Left ventricle myocardium inferior (tissue), 1 donor: Measurements from ENCODE around the gene B2M. TPM values are rescaled to one million over a fixed set of nuclear protein-coding genes. Genes with fewer than 3 reads are reported as not detected.

Source experiments
- DNase-seq: peaks from one replicate; pipeline ENCODE4 v3.0.0-alpha.2; 2020
- H3K27ac ChIP-seq: fragments of 200-600 bp; replicated peaks from 2 replicates; pipeline ENCODE4 v1.8.0; 2021
- H3K27me3 ChIP-seq: fragments of 200-600 bp; 2 replicates; pipeline ENCODE4 v1.8.0; 2021; ENCODE audit warnings: low read depth
- H3K36me3 ChIP-seq: fragments of 200-600 bp; 2 replicates; pipeline ENCODE4 v1.8.0; 2021
- H3K4me1 ChIP-seq: fragments of 200-600 bp; 2 replicates; pipeline ENCODE4 v1.8.0; 2021
- H3K4me3 ChIP-seq: fragments of 200-600 bp; 2 replicates; pipeline ENCODE4 v1.8.0; 2021; ENCODE audit warnings: mild to moderate bottlenecking, moderate library complexity
- H3K9me3 ChIP-seq: fragments of 200-600 bp; replicated peaks from 2 replicates; pipeline ENCODE4 v1.8.0; 2021
- CTCF ChIP-seq: fragments of 200-600 bp; IDR thresholded peaks from 2 replicates; pipeline ENCODE4 v1.8.0; 2021; ENCODE audit warnings: antibody characterized with exemption, mild to moderate bottlenecking, borderline replicate concordance
- intact Hi-C: fragments of 100-400 bp; cut with micrococcal nuclease; formaldehyde crosslinking; loops from one replicate; pipeline ENCODE4 v1.11.0; 2022
- total RNA-seq: library from RNA; stranded (reverse); fragmentation: NEBNext Ultra II Directional; extraction: Animal tissue kit (Norgen Biotek cat#: 25700); gene quantifications from one replicate; pipeline ENCODE4 v1.2.1, GENCODE V29; 2021
- donor health status: DM: no; HTN: yes; CAD: no; lungs with severe emphysema.

B2M gene
- total RNA-seq, 1 donor from 2014 or later, result 1,128 TPM

- DNase-seq, result no peak
- no peak for TF ChIP-seq CTCF
- Histone ChIP-seq H3K27ac (no peak overlapping the region), H3K9me3 (peaks cover 12% of the 10 kb centered on the region), H3K27me3 (no peaks in the 10 kb centered on the region), H3K4me3 (no peak overlapping the region), H3K4me1 (peaks cover 17% of the 10 kb centered on the region), H3K36me3 (no peaks in the 10 kb centered on the region)
- intact Hi-C loops, result loop anchor here (10.0 kb wide), 1 partner anchor 68 kb away; no protein-coding TSS in a partner anchor
These were observed 4.9 kb upstream of the B2M start for GRCh38 chr15:44706401-44706800.

- Histone ChIP-seq H3K4me1 (peaks cover 24% of the 10 kb centered on the region), H3K9me3 (peaks cover 5% of the 10 kb centered on the region), H3K27ac (no peak overlapping the region), H3K36me3 (no peaks in the 10 kb centered on the region), H3K4me3 (no peak overlapping the region), H3K27me3 (no peaks in the 10 kb centered on the region)
- no peak for TF ChIP-seq CTCF
- DNase-seq, result no peak
- intact Hi-C loops, result loop anchor here (10.0 kb wide), 1 partner anchor 68 kb away; no protein-coding TSS in a partner anchor
These were observed 4.2 kb upstream of the B2M start for GRCh38 chr15:44706946-44707636.

- Histone ChIP-seq H3K36me3 (peaks cover 3% of the 10 kb centered on the region), H3K9me3 (no peaks in the 10 kb centered on the region), H3K4me1 (peaks cover 58% of the 10 kb centered on the region), H3K27me3 (no peaks in the 10 kb centered on the region), H3K27ac (peak overlapping the region; percentile 99), H3K4me3 (peak overlapping the region; percentile 92)
- no peak for TF ChIP-seq CTCF
- intact Hi-C loops, result no loop called here
- DNase-seq, result peak; percentile 25
These were observed 851 bp upstream of the B2M start for GRCh38 chr15:44710236-44711095.

- Histone ChIP-seq H3K4me3 (peak overlapping the region; percentile 92), H3K27ac (peak overlapping the region; percentile 99), H3K4me1 (peaks cover 72% of the 10 kb centered on the region), H3K9me3 (no peaks in the 10 kb centered on the region), H3K36me3 (peaks cover 17% of the 10 kb centered on the region), H3K27me3 (no peaks in the 10 kb centered on the region)
- DNase-seq, result peak; percentile 38
- intact Hi-C loops, result loop anchor here (2.0 kb wide), 1 partner anchor 15 kb away; no protein-coding TSS in a partner anchor
- TF ChIP-seq CTCF, result no peak
These were observed 527 bp downstream of the B2M start for GRCh38 chr15:44711743-44712345.

- no peaks in the 10 kb centered on the region for H3K9me3 ChIP-seq
- no peaks in the 10 kb centered on the region for H3K27me3 ChIP-seq
- H3K27ac ChIP-seq, result peak overlapping the region; percentile 99
- H3K4me1 ChIP-seq, result peaks cover 74% of the 10 kb centered on the region
- H3K4me3 ChIP-seq, result peak overlapping the region; percentile 92
- no peak for TF ChIP-seq CTCF
- intact Hi-C loops, result loop anchor here (2.0 kb wide), 1 partner anchor 14 kb away; no protein-coding TSS in a partner anchor
- peaks cover 24% of the 10 kb centered on the region for H3K36me3 ChIP-seq
- DNase-seq, result peak; percentile 42
These were observed 1.2 kb downstream of the B2M start for GRCh38 chr15:44712346-44713005.
